HG03175 (cell line): ENCODE measurements around the gene GRP.

Source experiments
- ATAC-seq: cut with Tn5 transposase; IDR thresholded peaks from one replicate; pipeline ENCODE4 v1.9.1; 2021; ENCODE audit warnings: mild to moderate bottlenecking, moderate library complexity; ENCODE audit not compliant: unreplicated experiment

Gene GRP

DNA sequence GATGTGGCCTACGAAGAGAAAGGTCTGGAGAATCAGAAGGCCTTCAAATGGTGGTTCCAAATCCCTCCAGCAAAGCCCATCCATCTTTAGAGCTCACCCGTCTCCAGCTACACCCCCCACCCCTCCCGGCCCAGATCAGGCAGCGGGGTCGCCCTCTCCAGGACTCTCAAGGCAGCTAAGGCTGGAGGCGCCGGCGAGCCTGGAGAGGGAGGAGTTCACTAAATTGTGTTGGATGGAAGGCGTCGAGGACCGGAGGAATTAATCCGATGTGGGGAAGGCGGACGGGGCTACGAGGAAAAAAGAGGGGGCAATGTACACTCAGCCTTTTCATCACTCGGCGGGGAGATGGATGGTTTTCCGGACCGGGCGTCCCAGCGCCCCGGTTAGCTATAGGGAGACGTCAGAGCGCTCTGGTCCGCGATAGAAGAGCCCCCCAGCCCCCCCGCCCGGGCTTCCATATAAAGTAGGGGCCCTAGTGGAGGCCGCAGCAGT, at the start of gene GRP:
Gene GRP (plus strand): TSS at position 487 of the 492 bp plus-strand sequence. CDS start 108 bp downstream, outside the sequence.
- no peak for ATAC-seq

DNA sequence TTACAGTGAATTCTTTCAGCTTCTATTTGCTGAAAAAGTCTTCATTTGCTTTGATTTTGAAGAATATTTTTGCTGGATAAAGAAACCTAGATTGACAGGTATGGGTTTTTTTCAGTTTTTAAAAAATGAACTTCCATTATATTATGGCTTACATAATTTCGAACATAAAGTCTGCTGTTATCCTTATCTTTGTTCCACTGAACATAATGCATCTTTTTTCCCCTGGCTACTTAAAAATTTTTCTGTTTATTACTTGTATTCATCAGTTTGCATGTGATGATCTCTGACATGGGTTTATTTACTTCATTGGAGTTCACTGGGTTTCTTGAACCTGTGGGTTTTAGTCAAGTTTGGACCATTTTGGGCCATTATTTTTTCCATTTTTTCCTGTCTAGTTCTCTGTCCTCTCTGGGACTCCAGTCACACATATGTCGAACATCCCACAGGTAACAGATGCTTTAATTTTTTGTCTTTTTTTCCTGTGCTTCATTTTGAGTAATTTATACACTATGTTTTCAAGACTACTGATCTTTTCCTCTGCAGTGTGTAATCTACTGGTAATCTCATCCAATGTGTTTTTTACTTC, 47.2 kb upstream of the GRP start:
- no peak for ATAC-seq

DNA sequence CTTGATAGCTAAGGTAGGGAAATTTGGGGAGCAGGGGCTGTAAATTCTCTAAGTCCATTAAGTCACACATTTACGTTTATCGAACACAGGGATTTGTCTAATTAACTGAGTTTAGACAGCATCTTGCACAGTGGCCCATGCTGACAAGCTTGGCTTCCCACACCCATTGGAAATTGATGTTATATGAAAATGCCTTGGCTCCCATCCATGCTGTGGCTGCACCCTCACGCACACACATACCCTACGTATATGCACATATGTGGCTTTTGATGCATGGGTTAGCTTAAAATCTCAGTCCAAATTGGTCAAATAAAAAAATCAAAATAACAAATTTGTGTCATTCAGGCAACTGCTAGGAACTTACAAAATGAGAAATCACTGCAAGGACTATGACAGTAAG, 42.5 kb upstream of the GRP start:
- no peak for ATAC-seq

DNA sequence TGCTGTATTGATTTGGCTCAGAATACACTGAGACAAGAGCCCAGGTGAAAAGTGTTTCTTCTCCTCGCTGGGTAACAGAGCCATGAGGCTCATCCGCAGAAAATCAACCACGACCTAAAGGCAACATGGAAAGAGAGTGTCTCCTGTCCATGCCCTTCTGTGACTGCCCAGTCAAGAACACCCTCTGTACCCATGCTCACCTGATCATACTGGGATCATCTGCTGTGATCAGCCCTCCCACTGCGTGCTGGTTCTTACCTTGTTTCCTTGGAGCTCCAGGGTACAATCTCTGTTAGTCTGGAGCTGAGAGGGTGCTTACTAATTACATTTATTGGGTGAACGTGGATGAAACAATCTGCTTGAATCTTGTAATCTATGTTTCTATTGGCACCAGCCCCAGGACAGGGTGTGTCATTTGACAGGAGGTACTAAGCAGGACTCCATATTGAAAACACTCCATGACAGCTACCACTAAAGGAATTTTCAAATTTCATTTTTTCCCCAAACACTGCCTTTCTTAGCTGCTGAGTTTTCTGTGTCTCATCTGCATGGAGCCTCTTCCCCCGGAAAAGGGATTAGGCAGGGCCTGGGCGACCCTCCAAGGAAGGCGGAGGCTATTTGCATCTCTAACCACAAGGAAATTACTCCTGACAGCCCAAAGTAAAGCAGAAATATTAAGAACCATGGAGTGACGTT, 39.7 kb upstream of the GRP start:
- no peak for ATAC-seq

DNA sequence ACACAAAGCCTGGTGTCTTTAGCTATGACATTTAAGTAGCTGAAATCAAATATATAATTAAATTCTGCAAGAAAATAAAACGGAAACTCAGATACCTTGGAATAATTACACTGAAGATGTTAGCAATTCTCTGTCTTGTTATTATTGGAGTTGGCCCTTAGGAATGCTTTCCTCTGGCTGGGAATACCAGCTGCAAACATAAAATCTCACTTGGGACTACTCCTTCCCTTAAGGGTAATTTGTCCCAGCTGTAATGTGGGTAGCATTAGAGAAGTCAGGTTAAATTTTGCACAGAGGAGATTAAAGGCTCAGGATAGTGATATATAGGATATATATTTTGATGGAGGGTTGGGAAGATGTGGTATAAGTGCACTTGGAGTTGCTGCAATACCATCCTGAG, 37.3 kb upstream of the GRP start:
- no peak for ATAC-seq

DNA sequence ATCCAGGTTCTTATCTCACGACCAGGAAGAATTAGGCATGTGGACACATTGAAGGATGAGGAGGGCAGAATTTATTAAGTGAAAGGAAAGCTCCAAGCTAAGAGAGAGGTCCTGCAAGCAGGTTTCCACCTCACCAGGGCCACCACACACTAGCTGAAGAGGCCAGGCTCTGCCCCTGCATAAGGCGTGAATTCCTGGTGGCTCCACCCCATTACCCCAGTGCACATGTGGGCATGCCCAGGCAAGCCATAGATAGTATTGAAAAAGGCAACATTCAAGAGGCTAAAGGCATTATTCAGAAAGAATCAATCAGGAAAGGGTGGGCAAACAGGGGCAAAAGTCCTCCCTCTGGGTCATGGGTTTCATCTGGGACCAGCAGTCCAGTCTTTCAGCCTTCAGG, 30.9 kb upstream of the GRP start:
- ATAC-seq, result no peak

DNA sequence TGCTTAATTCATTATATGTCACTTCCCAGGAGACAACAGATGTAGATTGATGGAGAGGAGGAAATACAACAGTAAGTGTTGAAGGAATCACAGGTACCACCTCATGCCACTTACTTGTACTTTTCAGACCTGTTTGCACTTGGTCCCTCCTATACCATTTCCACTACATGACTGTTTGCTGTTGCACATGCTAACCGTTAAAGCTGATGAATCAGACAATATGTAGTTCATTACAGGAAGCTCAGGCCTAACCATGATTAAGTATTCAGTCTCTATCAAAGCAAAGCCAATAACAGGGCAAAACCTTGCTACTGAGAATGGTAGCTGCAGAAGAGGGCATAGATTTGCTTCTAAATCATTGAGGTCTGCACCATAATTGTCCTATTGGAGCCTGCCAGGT, 30.2 kb upstream of the GRP start:
- ATAC-seq, result no peak

DNA sequence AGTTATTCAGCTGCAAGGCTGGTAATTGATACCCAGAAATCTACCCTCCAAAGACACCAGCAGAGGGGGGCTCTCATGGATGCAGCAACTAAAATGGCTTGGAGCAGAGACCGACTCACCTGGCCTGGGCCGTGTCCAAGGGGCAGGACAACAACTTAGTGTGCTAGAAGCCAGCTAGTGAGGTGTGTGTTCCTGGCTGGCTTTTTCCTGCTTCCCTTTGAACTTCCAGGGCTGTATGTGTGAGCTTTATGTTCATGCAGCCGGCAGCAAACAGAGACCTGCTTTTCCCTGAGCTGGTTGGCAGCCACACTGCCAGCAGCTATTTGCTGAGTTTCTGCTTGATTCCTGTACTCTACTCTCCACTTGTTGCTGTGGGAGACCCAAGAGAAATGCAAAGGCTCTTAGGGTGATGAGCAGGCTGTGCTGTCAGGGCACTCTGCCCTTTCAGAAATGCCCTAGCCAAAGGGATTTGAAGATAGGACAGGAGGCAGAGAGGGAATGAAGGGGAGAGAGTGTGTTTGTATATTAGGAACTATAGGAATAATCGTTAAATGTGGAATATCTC, 23.7 kb upstream of the GRP start:
- ATAC-seq, result no peak

DNA sequence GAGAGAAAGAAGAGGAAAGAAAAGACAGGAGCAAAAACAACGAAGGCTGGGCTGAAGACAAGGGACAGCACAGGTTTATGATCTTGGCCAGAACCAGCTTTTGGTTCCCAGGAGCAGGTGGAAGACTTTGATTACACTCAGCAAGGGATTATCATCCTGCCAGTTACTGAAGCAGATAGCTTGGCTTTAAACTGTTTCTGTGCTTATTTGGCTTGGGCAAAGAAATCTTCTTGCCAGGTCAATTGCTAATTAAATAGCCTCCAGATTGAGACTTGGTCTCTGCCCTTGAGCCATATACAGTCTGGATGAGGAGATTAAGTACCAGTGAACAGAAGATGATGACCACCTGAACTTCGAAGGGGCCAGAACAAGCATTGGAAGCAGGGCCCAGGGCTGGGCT, 22.3 kb upstream of the GRP start:
- ATAC-seq, result no peak

DNA sequence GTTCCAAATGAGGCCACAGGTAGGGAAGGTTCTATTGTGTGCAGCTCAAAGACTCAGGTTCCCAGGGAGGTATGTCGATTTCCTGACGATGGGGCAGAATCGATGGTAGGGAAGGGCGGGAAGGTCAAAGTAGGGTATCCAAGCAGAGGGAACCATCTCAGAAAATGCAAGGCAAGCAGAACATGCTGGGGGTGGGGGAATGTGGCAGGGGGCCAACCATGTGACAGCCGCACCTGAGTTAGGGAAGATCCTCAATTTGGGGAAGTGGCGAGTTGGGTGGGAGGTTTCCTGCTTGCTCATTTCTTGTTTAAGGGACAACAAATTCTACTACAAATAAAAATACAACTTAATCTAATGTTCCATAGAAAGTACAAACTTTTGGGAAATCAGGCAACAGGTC, 21.7 kb upstream of the GRP start:
- no peak for ATAC-seq

DNA sequence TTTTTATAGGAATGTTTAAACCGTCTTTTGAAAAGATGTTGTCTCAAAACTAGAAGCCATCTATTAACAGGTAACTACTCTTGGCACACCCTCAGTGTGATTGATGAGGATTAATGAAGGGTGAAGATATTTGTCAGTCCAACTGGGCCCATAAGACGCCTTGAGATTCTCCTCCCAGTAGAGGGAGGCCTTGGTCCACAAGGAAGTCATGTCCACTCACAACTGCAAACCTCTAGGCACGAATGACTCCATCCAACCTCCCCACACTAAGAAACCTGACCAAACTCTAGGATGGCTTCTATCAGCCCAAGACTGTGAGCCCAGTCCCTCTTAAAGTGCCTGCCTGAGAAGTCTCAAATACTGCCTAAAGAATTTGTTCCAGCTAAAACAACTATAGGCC, 19.2 kb upstream of the GRP start:
- no peak for ATAC-seq

DNA sequence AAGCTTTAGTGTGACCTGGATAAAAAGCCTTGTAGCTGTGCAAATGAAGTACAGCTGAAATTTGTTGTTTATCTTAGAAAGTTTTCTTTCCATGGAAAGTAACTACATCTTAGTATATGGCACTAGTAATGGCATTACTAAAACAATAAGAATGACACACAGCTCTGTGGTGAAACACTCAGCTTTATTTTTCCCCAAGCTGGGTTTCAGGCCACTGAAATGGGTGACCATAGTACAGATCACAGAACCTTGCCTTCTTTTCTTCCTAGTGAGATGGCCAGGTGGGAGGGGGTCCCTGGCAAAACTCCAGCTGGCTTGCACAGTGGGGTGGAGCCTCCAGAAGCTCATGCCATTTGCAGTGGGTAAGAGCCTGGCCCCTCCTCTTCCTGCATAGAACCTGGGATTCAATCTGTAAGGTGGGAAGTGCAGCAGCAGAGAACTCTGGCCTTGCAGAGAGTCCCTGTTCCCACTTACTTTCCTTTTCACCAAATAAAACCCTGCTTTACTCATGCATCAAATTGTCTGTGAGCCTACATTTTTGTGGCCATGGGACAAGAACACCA, 17.6 kb upstream of the GRP start:
- ATAC-seq, result no peak

DNA sequence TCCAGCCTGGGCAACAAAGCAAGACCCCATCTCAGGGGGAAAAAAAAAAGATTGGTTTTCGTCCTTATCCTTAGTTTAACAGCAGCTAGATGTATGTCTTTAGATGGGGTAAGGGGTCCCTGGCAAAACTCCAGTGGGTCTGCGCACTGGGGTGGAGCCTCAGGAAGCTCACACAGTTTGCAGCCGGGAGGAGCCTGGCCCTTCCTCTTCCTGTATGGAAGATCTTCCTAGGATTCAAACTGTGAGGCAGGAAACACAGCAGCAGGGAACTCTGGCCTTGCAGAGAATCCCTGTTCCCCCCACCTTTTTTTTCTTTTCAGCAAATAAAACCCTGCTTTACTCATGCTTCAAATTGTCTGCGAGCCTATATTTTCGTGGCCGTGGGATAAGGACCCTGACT, 12.5 kb upstream of the GRP start:
- ATAC-seq, result no peak

DNA sequence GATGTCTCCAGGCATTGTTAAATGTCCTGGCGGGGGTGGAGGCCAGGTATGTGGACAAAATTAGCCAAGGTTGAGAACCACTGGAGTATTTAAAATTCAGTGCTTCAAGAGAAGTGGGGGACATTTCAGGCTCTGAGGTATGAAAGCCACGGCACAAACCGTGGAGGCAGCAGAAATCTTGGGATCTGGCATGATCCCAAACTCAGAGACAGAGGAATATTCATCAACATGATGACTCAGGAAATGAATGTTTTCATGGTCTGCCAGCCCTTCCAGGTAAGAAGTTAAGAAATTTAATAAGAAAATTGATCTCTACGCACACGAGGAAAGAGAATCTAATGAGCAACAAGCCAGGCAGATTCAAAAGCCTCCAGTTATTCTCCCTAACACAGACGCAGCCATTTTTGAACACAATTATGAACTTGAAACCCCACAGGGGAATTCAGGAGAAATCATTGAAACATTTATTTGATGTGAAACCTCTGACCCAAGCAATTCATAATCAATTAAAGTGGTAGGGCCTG, 11.3 kb upstream of the GRP start:
- ATAC-seq, result no peak

DNA sequence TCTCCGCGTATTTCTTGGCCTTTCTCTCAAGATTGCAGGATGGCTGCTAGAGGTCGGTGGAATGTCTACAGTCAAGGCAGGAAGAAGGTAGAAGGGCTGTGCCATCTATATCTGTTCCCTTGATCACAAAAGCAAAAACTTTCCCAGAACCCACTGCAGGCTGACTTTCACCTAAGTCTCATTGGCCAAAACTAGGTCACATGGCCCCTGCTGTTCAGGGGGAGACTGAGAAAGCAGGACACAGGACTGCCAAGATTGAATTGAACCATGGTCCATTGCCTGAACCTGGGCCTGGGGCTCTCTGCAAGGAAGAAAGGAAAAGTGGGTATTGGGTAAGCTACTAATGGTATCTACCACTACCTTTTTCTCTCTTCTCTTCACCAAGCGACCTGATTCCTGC, 9.7 kb upstream of the GRP start:
- ATAC-seq, result no peak

DNA sequence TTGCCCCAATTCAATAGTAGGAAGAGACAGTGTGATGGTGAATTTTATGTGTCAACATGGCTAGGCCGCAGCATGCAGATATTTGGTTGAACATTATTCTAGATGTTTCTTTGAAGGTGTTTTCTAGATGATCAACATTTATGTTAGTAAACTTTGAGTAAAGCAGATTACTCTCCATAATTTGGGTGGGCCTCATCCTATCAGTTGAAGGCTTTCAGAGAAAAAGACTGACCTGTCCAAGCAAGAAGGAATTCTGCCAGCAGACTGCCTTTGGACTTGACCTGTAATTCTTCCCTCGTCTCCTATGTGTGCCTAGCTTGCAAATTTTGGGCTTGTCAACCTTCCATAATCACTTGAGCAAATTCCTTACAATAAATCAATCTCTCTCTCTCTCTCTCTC, 8.3 kb upstream of the GRP start:
- ATAC-seq, result no peak

DNA sequence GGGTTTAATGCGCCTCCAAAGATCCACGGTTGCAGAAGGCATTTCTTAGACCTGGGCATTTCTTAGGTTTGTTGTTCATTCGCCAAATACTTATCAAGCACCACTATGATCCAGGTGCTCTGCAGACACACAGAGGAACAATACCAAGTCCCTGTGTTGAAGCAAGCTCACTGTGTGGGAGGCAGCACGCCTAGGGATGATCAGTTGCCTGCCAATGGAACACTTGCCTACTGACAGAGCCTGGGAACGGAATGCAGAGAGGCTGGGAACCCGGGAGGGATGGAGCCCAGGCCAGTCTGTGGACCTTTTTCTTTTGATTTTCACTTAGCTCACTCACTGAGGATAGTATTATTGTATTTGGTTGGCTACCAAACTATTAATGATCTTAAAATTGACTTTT, 1.9 kb upstream of the GRP start:
- no peak for ATAC-seq

DNA sequence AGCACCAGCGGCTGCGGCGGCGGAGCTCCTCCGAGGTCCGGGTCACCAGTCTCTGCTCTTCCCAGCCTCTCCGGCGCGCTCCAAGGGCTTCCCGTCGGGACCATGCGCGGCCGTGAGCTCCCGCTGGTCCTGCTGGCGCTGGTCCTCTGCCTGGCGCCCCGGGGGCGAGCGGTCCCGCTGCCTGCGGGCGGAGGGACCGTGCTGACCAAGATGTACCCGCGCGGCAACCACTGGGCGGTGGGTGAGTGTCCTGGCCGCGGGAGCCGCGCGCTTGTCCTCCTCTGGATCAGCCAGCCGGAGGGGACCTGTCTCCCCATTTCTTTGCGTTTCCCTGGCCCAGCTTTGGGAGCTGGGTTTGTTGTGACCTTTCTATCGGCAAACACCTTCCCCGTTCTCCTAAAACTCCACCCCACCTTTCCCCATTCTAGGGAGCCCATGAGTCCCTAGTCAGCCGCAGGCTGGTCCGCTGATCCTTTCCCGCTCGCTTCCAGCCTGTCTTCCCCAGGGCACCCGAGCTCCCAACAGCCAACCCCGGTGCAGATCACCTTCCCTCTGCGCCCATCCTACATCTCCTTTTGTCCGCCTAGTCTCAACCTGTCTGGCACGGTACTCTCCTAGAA, 316 bp downstream of the GRP start:
- ATAC-seq, result no peak

DNA sequence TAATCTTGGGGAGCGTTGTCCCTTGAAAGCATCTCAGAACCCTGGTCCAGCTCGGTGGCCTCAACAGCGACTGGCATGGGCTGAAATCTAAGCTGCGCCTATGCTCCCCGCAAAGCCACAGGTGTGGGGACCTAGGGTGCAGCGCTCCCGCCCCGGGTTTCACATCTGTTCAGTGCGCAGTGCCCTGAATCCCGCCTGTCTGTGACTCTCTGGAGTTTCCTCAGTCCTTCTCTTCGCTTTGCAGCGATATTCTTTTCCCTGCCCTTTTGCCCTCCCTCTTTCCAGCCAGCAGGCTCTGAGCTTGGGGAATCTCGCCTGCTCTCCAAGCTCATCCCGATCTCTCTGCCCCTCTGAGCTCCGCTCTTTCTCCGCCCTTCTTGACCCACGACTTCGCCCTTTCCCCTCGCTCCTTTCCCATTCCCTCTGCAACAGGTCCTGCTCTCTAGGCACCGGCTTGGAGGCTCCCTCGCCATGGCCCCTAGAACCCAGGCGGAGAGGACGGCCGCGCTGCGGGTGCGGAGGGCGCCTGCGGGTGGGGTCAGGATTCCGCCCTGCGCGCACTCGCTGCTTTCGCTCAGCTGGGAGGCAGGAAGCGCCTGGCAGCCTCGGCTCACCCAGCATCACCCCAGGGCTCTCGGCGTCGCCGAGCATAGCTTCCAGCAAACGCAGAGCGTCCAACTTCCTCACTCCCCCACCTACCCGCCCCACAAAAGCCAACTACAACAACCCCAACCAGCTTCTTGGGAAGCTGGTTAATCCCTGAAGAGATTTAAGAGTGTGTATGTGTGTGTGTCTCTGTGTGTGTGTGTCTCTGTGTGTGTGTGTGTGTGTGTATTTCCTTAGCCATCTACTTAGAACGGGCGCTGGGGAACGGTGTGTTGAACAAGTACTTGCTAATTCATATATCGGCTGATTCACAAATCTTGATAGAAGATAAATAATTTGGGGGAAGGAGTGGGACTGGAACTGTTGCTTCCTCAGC, 1.1 kb downstream of the GRP start:
- ATAC-seq, result no peak

DNA sequence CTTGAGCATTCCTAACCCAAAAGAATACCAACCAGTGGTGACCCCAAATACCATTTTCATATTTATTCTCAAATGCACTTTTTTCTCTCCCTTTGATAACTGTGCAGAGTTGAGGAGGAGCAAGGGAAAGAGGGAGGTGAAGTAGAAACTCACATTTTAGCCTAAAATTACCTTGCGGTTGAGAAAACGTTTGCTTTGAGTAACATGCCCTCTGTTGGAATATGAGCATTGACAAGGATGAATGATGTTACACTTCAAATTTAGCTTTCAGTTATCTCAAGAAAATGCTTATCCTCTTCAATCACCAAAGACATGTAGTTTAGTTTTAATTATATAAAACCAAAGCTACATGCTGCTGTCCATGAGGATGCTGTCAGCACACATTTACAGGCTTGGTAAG, 2.4 kb downstream of the GRP start:
- no peak for ATAC-seq
